HG02943 (cell line): ENCODE measurements around the gene ACAD11.
"Not testable (repeated sequence)": the region's sequence is repeated elsewhere in the genome, so short reads cannot be mapped to it uniquely, and the experiment has no call there.

Experiments used
- ATAC-seq: cut with Tn5 transposase; IDR thresholded peaks from one replicate; pipeline ENCODE4 v1.9.1; 2021; ENCODE audit warnings: mild to moderate bottlenecking, low read depth, moderate library complexity; ENCODE audit not compliant: unreplicated experiment

The ACAD11 gene

GRCh38 chr3:132654190-132654589 lies 5.4 kb downstream of the ACAD11 start:
- ATAC-seq, result no peak

DNA sequence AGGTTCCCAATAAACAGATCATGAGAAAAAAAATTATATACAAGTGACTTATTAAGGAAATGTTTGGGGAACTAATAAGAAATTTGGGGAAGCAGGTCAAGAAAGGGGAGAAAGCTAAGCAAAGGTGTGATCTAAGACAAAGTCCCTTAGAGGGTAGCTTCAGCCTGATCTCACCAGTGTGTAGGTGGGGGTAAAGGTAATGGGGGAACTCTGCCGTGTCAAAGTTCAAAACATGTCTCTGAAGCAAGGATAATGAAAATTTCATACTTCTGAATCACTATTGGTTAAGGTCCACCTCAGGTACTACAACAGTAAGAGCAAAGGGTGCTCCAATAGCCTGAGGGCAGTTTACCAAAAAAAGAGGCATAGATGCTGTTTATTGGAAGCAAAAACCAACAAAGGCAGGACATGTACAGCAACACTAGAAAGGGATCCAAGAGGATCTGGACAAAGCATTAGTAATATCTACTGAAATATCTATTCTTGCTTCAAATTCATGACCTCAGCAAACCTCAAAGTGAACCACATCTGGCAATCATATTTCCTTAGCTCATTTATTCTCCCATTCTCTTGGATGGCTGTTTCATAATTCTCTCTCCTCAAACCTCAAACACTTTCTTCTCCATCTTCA lies 6.9 kb downstream of the ACAD11 start:
- ATAC-seq, result no peak

DNA sequence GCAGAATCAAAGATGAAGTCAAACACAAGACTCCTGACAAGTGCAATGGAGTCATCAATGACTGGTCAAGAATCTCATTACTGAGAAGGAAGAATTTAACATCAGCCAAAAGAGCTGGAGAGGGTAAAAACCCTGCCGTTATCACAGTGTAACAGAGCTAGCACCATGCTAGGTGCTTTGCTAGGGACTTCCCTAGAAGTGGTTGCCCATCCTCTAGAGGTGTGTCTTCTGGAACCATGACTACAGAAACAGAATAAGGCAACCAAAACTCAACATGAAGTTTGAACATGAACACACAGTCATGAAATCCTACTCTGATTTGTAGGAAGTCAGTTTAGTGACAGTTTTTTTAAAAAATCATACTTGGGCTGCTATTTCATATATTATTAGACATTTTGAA lies 9.5 kb downstream of the ACAD11 start:
- ATAC-seq, result no peak

GRCh38 chr3:132645058-132645457 lies 14.6 kb downstream of the ACAD11 start:
- ATAC-seq, result no peak

- no peak for ATAC-seq
Measured at GRCh38 chr3:132643366-132643765, 16.2 kb downstream of the ACAD11 start.

GRCh38 chr3:132642539-132642847 lies 17.1 kb downstream of the ACAD11 start:
- ATAC-seq, result no peak

DNA sequence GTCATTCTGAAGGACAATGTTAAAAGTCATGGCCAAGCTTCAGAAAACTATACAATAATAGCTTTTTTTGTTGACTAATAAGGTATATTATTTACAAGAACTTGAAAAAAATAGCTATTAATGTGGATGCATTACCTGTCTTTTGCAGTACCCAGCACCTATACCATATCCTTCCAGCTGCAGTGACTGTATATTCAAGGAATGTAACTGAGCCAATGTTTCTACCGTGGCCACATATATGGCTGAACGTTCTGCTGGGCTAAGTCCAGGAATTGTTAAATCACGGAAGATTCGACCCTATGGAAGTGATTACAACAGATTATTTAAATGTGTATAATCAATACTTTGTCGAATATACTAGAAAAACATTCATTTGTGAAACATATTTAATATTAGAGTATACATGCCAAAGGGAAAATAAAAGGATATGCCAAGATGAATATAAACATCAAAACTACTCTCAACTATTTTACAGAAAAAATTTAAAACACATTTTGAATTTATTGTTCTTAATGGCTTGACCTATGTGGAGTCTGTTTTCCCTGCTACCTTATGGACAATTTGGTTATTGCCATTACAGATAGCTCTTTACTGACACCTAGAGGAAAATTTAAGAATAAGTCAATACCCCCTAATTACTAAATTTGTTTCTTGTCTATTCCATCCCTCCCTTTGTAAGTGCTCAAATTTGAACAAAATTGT lies 17.6 kb downstream of the ACAD11 start:
- no peak for ATAC-seq

- not testable (repeated sequence) for ATAC-seq
Measured at GRCh38 chr3:132641427-132641826, 18.2 kb downstream of the ACAD11 start.

DNA sequence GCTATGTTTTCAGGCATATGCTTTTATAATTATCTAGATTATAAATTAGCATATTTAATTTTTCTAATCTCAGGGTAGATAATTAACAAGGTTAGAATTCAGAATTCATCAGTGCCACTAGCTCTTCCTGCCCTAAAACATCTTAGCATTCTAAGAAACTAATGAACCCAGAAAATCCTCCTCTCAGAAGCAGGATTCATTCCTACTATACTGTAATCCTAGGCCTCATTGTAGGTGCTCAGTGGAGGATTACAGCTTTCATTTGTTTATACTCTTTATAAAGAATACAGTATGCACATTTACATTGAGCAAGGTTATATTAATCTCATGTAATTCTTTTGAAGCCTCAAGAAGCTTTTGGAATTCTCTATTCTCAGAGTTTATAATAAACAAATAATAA lies 20.9 kb downstream of the ACAD11 start:
- ATAC-seq, result no peak

DNA sequence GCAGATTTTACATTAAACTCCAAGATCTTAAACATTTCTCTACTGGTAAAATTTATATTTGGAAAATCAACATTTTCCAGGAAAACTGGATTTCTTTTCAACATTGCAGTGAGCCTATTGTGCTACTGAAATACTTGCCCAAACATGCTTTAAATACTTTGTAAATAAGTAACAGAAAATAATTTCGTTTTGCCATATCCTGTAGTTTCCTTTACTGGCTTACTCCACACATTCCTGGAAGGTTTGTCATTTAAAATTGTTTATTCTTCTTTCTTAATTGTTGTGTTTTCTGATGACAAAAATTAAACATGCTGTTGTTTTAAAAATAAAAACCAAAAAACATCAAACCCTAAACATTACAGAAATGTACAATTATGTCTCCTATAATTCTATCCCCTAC lies 22.0 kb downstream of the ACAD11 start:
- no peak for ATAC-seq

DNA sequence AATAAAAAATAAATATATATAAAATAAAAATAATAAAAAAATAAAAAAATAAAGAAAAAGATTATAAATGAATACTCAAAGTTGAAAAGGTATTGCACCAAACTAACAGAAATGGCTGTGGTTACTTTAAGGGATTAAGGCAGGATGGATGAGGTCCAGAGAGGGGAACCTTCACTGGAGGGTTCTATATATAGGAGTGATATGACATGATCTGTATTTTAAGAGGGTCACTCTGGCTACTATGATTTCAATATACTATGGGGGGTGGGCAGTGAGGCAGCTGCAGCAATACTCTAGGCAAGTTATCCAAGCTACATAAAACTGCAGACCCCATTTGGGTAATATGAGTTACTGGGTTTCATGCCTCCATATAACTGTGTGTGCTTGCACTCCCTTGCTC lies 24.6 kb downstream of the ACAD11 start:
- no peak for ATAC-seq

GRCh38 chr3:132630612-132631011 lies 29.0 kb downstream of the ACAD11 start:
- ATAC-seq, result no peak

DNA sequence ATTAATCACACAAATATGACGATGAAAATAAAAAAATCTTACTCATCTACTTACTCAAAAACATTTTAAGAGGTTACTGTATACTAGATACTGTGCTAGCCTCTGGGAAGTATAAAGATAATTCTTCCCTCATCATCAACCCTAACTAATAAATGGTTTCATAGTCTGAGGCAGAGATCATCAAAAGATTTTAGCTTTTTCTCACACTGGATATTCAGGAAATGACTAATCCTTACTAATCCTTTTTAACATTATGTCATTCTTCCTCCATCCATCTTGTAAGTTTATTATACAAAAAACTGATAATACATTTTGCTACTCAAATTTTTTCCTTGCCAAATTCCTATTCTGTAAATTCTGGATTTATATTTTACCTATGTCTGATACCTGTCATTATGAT lies 29.7 kb downstream of the ACAD11 start:
- no peak for ATAC-seq

GRCh38 chr3:132628157-132628556 lies 31.5 kb downstream of the ACAD11 start:
- ATAC-seq, result no peak

GRCh38 chr3:132626955-132627354 lies 32.7 kb downstream of the ACAD11 start:
- no peak for ATAC-seq

DNA sequence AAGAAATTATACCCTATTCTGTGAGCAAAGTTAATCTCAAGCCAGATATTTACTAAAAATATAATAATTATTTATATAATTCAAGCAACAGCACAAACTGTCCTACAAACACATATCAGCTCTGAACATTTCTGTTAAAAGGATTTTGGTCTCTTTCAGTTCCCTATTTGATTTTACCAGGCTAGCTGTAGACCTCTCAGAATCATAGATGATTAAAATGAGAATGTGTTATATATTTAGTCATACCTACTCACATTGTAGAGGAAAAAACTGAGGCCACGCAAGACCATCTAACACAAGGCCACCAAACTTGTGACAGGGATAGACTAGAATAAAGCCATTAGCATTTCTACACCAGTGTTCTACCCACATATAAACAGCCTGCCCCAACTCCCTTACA lies 34.0 kb downstream of the ACAD11 start:
- ATAC-seq, result no peak

GRCh38 chr3:132624790-132625189 lies 34.8 kb downstream of the ACAD11 start:
- ATAC-seq, result no peak

DNA sequence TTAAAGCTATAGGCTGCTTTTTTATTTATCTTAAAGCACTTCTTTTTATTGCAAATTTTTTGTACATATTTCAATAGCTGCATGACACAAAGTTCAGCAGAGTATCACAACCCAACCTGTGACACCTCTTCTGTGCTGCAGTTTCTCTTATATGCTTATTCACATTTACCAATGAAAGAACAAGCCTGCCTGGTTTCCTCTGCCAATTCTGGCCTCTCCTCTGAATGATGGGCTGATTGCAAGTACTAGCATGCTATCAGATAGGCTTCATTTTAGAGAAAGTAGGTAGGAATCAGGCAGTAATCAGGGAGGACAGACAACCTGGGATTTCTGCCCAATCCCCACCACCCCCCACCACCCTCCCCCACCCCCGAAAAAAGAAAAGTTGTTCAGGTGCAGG lies 36.0 kb downstream of the ACAD11 start:
- no peak for ATAC-seq

DNA sequence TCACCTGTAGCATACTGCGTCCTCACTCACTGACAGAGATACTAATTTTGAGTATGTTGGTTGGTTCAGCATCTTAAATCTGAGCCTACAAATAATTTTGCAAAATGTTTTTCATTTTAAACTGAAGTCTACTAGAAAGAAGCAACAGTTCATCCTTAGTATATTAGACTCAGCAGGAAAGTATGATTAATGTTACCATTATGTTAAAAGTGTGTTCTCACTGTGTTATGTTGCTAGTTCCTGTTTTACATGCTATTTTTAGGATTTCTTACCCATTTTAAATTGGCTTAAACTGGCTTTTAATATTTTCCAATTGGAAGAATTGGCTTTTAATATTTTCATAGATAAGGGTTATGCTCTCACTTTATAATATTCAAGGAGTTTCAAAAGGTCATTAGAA lies 36.8 kb downstream of the ACAD11 start:
- no peak for ATAC-seq

GRCh38 chr3:132622148-132622547 lies 37.5 kb downstream of the ACAD11 start:
- no peak for ATAC-seq

GRCh38 chr3:132616780-132617179 lies 42.8 kb downstream of the ACAD11 start:
- no peak for ATAC-seq

GRCh38 chr3:132615881-132616280 lies 43.7 kb downstream of the ACAD11 start:
- ATAC-seq, result no peak

DNA sequence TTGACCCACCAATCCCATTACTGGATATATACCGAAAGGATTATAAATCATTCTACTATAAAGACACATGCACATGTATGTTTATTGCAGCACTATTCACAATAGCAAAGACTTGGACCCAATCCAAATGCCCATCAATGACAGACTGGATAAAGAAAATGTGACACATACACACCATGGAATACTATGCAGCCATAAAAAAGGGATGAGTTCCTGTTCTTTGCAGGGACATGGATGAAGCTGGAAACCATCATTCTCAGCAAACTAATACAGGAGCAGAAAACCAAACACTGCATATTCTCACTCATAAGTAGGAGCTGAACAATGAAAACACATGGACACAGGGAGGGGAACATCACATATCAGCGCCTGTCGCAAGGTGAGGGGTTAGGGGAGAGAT lies 44.3 kb downstream of the ACAD11 start:
- not testable (repeated sequence) for ATAC-seq
